Muscle of back (tissue), 11 donors: Measurements from ENCODE around the gene ENOX1. TPM values are rescaled to one million over a fixed set of nuclear protein-coding genes. Genes with fewer than 3 reads are reported as not detected.
A peak's percentile ranks its signal among the peaks of the same experiment; 100 is the strongest.

Experiments used
- DNase-seq, 3 donors: peaks; one replicate each; pipeline versions ENCODE4 v3.0.0 to v3.0.0-alpha.2; 2013
- polyA plus RNA-seq, 10 donors: library from polyadenylated mRNA; unstranded; fragments of 120-200 nt; gene quantifications; one replicate each; pipeline ENCODE4 v1.2.1, GENCODE V29; 2013; ENCODE audit not compliant: insufficient read length in 10 of 10

The ENOX1 gene
- polyA plus RNA-seq, 10 donors: 9.1 to 12.6 (median 11.4) TPM

- DNase-seq: no peak
Measured at GRCh38 chr13:43258771-43259170, 528.0 kb downstream of the ENOX1 start.

- no peak for DNase-seq
Measured at GRCh38 chr13:43257765-43258164, 529.0 kb downstream of the ENOX1 start.

GRCh38 chr13:43251961-43252360, 534.8 kb downstream of the ENOX1 start:
- no peak for DNase-seq

- DNase-seq: no peak
Measured at GRCh38 chr13:43246382-43246781, 540.4 kb downstream of the ENOX1 start.

- DNase-seq: peak in 1 of 3 donors; percentile 71
Measured at GRCh38 chr13:43245374-43245964, 541.3 kb downstream of the ENOX1 start.

GRCh38 chr13:43244481-43244880, 542.3 kb downstream of the ENOX1 start:
- no peak for DNase-seq

- DNase-seq: no peak
Measured at GRCh38 chr13:43243711-43244110, 543.1 kb downstream of the ENOX1 start.

GRCh38 chr13:43242040-43242439, 544.7 kb downstream of the ENOX1 start:
- DNase-seq: no peak

GRCh38 chr13:43240278-43240677, 546.5 kb downstream of the ENOX1 start:
- no peak for DNase-seq

- no peak for DNase-seq
Measured at GRCh38 chr13:43239275-43239840, 547.4 kb downstream of the ENOX1 start.

- no peak for DNase-seq
Measured at GRCh38 chr13:43238341-43239083, 548.3 kb downstream of the ENOX1 start.

GRCh38 chr13:43237616-43238015, 549.2 kb downstream of the ENOX1 start:
- DNase-seq: no peak

GRCh38 chr13:43235028-43235427, 551.7 kb downstream of the ENOX1 start:
- no peak for DNase-seq

- DNase-seq: peak; percentile 34 to 61 (median 56)
Measured at GRCh38 chr13:43232873-43233265, 553.9 kb downstream of the ENOX1 start.

- DNase-seq: no peak
Measured at GRCh38 chr13:43232144-43232872, 554.5 kb downstream of the ENOX1 start.

- no peak for DNase-seq
Measured at GRCh38 chr13:43230989-43231388, 555.8 kb downstream of the ENOX1 start.

- DNase-seq: no peak
Measured at GRCh38 chr13:43229506-43229905, 557.3 kb downstream of the ENOX1 start.

- no peak for DNase-seq
Measured at GRCh38 chr13:43227721-43228120, 559.1 kb downstream of the ENOX1 start.

GRCh38 chr13:43223216-43223615, 563.6 kb downstream of the ENOX1 start:
- DNase-seq: no peak

- no peak for DNase-seq
Measured at GRCh38 chr13:43222086-43222485, 564.7 kb downstream of the ENOX1 start.

GRCh38 chr13:43221611-43222010, 565.2 kb downstream of the ENOX1 start:
- no peak for DNase-seq

- DNase-seq: no peak
Measured at GRCh38 chr13:43220873-43221595, 565.7 kb downstream of the ENOX1 start.
